Heart left ventricle (tissue), 13 donors: ENCODE measurements around the gene SNED1.

Experiments used
- POLR2A ChIP-seq, 2 donors: fragments of 450-650 bp; IDR thresholded peaks; one replicate each; pipeline ENCODE4 v1.6.1; 2017; ENCODE audit warnings: antibody characterized with exemption in 2 of 2, mild to moderate bottlenecking in 2 of 2, moderate library complexity in 2 of 2
- TF ChIP-seq, protein P1 (sequence below), 12 donors: fragments of 200-600 bp; sonication (generic) in 4 of 12; IDR thresholded peaks; one replicate each; pipeline versions ENCODE4 v1.5.0 to v1.8.0; 2018 to 2022; ENCODE audit warnings: antibody characterized with exemption in 12 of 12, mild to moderate bottlenecking in 5 of 12
- donor health status: ischemic (EF 13 %, LVEDD 7.1; RV severe dilation, severe dysfunction).
- donor health status: DM: no; HTN: yes; CAD: no.
- donor health status: DM: no; HTN: no; CAD: no.
- donor health status: ischemic (EF 25% LVEDD 6.9; RV normal size, moderate dysfunction).
- donor health status: ischemic (EF 25% LVEDD 5.7; RV mildly dilated, moderate dysfunction).
- donor health status: ischemic (EF 35%, LVEDD 5.7; RV mildly dilated, moderate dysfunction).
- donor health status: nonischemic (EF 11% LVEDD 7.7; RV severe dilation, severe dysfunction).
- donor health status: DM: yes; HTN: yes; CAD: no.
- donor health status: PGD.
- donor health status: ischemic (EF 29% LVEDD 5.4; RV normal size, mild dysfunction).
- donor health status: nonischemic (EF 23%, LVEDD 6.1; RV moderate dilation, normal function).

GRCh38 chr2:241102239-241102803 lies 103.9 kb downstream of the SNED1 start, which contains the start of gene MTERF4:
- TF ChIP-seq, protein P1, sequence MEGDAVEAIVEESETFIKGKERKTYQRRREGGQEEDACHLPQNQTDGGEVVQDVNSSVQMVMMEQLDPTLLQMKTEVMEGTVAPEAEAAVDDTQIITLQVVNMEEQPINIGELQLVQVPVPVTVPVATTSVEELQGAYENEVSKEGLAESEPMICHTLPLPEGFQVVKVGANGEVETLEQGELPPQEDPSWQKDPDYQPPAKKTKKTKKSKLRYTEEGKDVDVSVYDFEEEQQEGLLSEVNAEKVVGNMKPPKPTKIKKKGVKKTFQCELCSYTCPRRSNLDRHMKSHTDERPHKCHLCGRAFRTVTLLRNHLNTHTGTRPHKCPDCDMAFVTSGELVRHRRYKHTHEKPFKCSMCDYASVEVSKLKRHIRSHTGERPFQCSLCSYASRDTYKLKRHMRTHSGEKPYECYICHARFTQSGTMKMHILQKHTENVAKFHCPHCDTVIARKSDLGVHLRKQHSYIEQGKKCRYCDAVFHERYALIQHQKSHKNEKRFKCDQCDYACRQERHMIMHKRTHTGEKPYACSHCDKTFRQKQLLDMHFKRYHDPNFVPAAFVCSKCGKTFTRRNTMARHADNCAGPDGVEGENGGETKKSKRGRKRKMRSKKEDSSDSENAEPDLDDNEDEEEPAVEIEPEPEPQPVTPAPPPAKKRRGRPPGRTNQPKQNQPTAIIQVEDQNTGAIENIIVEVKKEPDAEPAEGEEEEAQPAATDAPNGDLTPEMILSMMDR (IDR thresholded peaks at IDR 0.05), result peak in 1 of 12 donors; percentile 5
- no peak for TF ChIP-seq POLR2A (IDR thresholded peaks at IDR 0.05)
